A549 (cell line): Measurements from ENCODE around the gene CENPM.

ENCODE experiments used
- JUN ChIP-seq, 2 experiments: fragments of >200 bp; sonication (Bioruptor Twin); formaldehyde crosslinking; IDR thresholded peaks; 2 replicates in 1 of 2; 3 replicates in 1 of 2; pipeline ENCODE4 v1.6.1; 2016 to 2017
- KDM1A ChIP-seq: fragments of 200-600 bp; sonication (generic); IDR thresholded peaks from 2 replicates; pipeline ENCODE4 v1.6.1; 2016; ENCODE audit warnings: low read depth, mild to moderate bottlenecking
- PHF8 ChIP-seq: fragments of 200-600 bp; sonication (generic); IDR thresholded peaks from 2 replicates; pipeline ENCODE4 v1.6.1; 2016; ENCODE audit warnings: low read depth, mild to moderate bottlenecking, antibody characterized with exemption, moderate library complexity, borderline replicate concordance
- POLR2A ChIP-seq: IDR thresholded peaks from 2 replicates; pipeline ENCODE4 v1.6.1; 2012; ENCODE audit warnings: mild to moderate bottlenecking, low read length
- TF ChIP-seq, protein P1 (sequence below): fragments of >200 bp; sonication (Bioruptor Twin); formaldehyde crosslinking; IDR thresholded peaks from 3 replicates; pipeline ENCODE4 v1.5.1; 2016

DNA sequence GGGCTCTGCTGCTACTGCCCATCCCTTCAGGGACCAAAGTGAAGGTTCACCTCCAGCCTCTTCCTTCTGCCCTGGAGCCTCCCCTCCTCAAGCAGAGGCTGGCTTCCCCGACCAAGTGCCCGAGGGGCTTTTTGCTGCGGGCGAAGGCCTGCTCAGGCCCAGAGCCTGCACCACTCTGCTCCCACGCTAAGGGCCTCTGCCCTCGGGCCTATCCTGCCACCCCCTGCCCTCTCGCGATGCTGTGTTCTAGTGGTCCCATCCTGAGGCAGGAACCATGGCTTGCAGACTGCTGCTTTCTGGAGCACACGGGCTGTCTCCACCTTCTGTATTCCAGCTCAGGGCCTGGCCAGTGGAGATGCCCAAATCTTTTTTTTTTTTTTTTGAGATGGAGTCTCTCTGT, 11.4 kb downstream of the CENPM start:
- TF ChIP-seq POLR2A (no peak), JUN (IDR thresholded peaks at IDR 0.05) (no peak), KDM1A (no peak), PHF8 (no peak)
- TF ChIP-seq, protein P1, sequence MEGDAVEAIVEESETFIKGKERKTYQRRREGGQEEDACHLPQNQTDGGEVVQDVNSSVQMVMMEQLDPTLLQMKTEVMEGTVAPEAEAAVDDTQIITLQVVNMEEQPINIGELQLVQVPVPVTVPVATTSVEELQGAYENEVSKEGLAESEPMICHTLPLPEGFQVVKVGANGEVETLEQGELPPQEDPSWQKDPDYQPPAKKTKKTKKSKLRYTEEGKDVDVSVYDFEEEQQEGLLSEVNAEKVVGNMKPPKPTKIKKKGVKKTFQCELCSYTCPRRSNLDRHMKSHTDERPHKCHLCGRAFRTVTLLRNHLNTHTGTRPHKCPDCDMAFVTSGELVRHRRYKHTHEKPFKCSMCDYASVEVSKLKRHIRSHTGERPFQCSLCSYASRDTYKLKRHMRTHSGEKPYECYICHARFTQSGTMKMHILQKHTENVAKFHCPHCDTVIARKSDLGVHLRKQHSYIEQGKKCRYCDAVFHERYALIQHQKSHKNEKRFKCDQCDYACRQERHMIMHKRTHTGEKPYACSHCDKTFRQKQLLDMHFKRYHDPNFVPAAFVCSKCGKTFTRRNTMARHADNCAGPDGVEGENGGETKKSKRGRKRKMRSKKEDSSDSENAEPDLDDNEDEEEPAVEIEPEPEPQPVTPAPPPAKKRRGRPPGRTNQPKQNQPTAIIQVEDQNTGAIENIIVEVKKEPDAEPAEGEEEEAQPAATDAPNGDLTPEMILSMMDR: no peak
